ENCODE results near the gene AKAP3.

The AKAP3 gene

GRCh38 chr12:4648501-4649357, at the start of gene AKAP3, which contains the start of gene NDUFA9:
AKAP3 (minus strand) TSS chr12:4649051; CDS start chr12:4638196, 10,855 bp downstream.
NDUFA9 (plus strand) TSS chr12:4649114; CDS start chr12:4649127, 13 bp downstream.
- peak; percentile 87 for DNase-seq

- DNase-seq, result no peak
These were observed 41.9 kb upstream of the AKAP3 start for GRCh38 chr12:4690760-4691159.

- no peak for DNase-seq
These were observed 36.5 kb upstream of the AKAP3 start for GRCh38 chr12:4685317-4685716.

- no peak for DNase-seq
These were observed 32.9 kb upstream of the AKAP3 start for GRCh38 chr12:4681732-4682131.

GRCh38 chr12:4679711-4680110, 30.9 kb upstream of the AKAP3 start:
- DNase-seq, result no peak

GRCh38 chr12:4665236-4665635, 16.4 kb upstream of the AKAP3 start:
- DNase-seq, result no peak

- no peak for DNase-seq
These were observed 15.2 kb upstream of the AKAP3 start for GRCh38 chr12:4663971-4664505.

- DNase-seq, result no peak
These were observed 4.8 kb upstream of the AKAP3 start for GRCh38 chr12:4653691-4654090.

- DNase-seq, result no peak
These were observed 4.4 kb upstream of the AKAP3 start for GRCh38 chr12:4653257-4653656.

GRCh38 chr12:4649358-4649661, 459 bp upstream of the AKAP3 start:
- no peak for DNase-seq

GRCh38 chr12:4648104-4648500, 749 bp downstream of the AKAP3 start:
- no peak for DNase-seq

- DNase-seq, result no peak
These were observed 3.8 kb downstream of the AKAP3 start for GRCh38 chr12:4645023-4645422.

GRCh38 chr12:4643747-4644146, 5.1 kb downstream of the AKAP3 start:
- DNase-seq, result no peak

GRCh38 chr12:4630262-4630661, 18.6 kb downstream of the AKAP3 start:
- no peak for DNase-seq

- no peak for DNase-seq
These were observed 20.4 kb downstream of the AKAP3 start for GRCh38 chr12:4628406-4628805.

- DNase-seq, result no peak
These were observed 22.3 kb downstream of the AKAP3 start for GRCh38 chr12:4626543-4626942.

- no peak for DNase-seq
These were observed 27.3 kb downstream of the AKAP3 start for GRCh38 chr12:4621511-4621910.

GRCh38 chr12:4615667-4616066, 33.2 kb downstream of the AKAP3 start:
- DNase-seq, result no peak

GRCh38 chr12:4610481-4610880, 38.4 kb downstream of the AKAP3 start:
- DNase-seq, result no peak

GRCh38 chr12:4609071-4609470, 39.8 kb downstream of the AKAP3 start:
- DNase-seq, result no peak

GRCh38 chr12:4607056-4607455, 41.8 kb downstream of the AKAP3 start:
- no peak for DNase-seq

- peak; percentile 74 for DNase-seq
These were observed 44.1 kb downstream of the AKAP3 start for GRCh38 chr12:4604684-4605193.

GRCh38 chr12:4603946-4604345, 44.9 kb downstream of the AKAP3 start:
- DNase-seq, result no peak

GRCh38 chr12:4603421-4603820, 45.4 kb downstream of the AKAP3 start:
- no peak for DNase-seq

GRCh38 chr12:4595881-4596280, 53.0 kb downstream of the AKAP3 start:
- DNase-seq, result no peak
